ENCODE measurements around the gene DKKL1.
"Not testable (repeated sequence)": the region's sequence is repeated elsewhere in the genome, so short reads cannot be mapped to it uniquely, and the experiment has no call there.

The DKKL1 gene

GRCh38 chr19:49368711-49369358 is 5.2 kb downstream of the DKKL1 start:
- no peak overlapping the region for H3K27ac ChIP-seq
- TF ChIP-seq CTCF (conservative IDR thresholded peaks at IDR 0.05) (no peak), ZFX (IDR thresholded peaks at IDR 0.05) (no peak)

GRCh38 chr19:49371184-49371583 is 7.5 kb downstream of the DKKL1 start:
- no peak overlapping the region for H3K27ac ChIP-seq
- TF ChIP-seq CTCF (conservative IDR thresholded peaks at IDR 0.05) (no peak), ZFX (IDR thresholded peaks at IDR 0.05) (no peak)

- not testable (repeated sequence) for H3K27ac ChIP-seq
Measured at GRCh38 chr19:49373174-49373573, 9.5 kb downstream of the DKKL1 start.

- no peak overlapping the region for H3K27ac ChIP-seq
Measured at GRCh38 chr19:49374665-49375434, 11.2 kb downstream of the DKKL1 start.

GRCh38 chr19:49378512-49378911 is 14.8 kb downstream of the DKKL1 start:
- no peak for TF ChIP-seq CTCF (conservative IDR thresholded peaks at IDR 0.05)
- no peak for TF ChIP-seq ZFX (IDR thresholded peaks at IDR 0.05)
- H3K27ac ChIP-seq, result no peak overlapping the region

More at GRCh38 chr19:49374665-49375434, 11.2 kb downstream of the DKKL1 start:
- no peak for TF ChIP-seq CTCF (conservative IDR thresholded peaks at IDR 0.05)
- TF ChIP-seq ZFX (IDR thresholded peaks at IDR 0.05), result no peak

- no peak overlapping the region for H3K27ac ChIP-seq
- TF ChIP-seq CTCF (conservative IDR thresholded peaks at IDR 0.05) (no peak), ZFX (IDR thresholded peaks at IDR 0.05) (no peak)
Measured at GRCh38 chr19:49380391-49380790, 16.7 kb downstream of the DKKL1 start.

GRCh38 chr19:49382639-49383038 is 19.0 kb downstream of the DKKL1 start:
- H3K27ac ChIP-seq, result no peak overlapping the region
- TF ChIP-seq CTCF (conservative IDR thresholded peaks at IDR 0.05) (no peak), ZFX (IDR thresholded peaks at IDR 0.05) (no peak)
